Spleen (tissue), 11 donors: ENCODE data around the gene APEX1. TPM values are rescaled to one million over a fixed set of nuclear protein-coding genes. Genes with fewer than 3 reads are reported as not detected.

Experiments
- DNase-seq: peaks from one replicate; pipeline ENCODE4 v3.0.0-alpha.2; 2020
- H3K27ac ChIP-seq, 8 donors: fragments of 200-600 bp; sonication (generic) in 7 of 8; 1 replicate in 4 of 8; 2 replicates in 4 of 8; pipeline versions ENCODE4 v1.5.0 to v1.8.0; 2016 to 2021; ENCODE audit warnings: inconsistent platforms in 4 of 8, mild to moderate bottlenecking in 4 of 8, moderate library complexity in 1 of 8
- H3K27me3 ChIP-seq, 7 donors: fragments of 200-600 bp; sonication (generic) in 6 of 7; replicated peaks in 1 of 7; 1 replicate in 4 of 7; 2 replicates in 3 of 7; pipeline versions ENCODE4 v1.5.0 to v1.8.0; 2016 to 2021; ENCODE audit warnings: inconsistent platforms in 3 of 7, mild to moderate bottlenecking in 1 of 7
- H3K36me3 ChIP-seq, 6 donors: fragments of 200-600 bp; sonication (generic) in 5 of 6; 1 replicate in 4 of 6; 2 replicates in 2 of 6; pipeline versions ENCODE4 v1.5.0 to v1.8.0; 2016 to 2021; ENCODE audit warnings: inconsistent platforms in 2 of 6
- H3K4me1 ChIP-seq, 6 donors: fragments of 200-600 bp; sonication (generic) in 5 of 6; 1 replicate in 3 of 6; 2 replicates in 3 of 6; pipeline versions ENCODE4 v1.5.0 to v1.8.0; 2016 to 2021; ENCODE audit warnings: inconsistent platforms in 3 of 6
- H3K4me3 ChIP-seq, 8 donors: fragments of 200-600 bp; sonication (generic) in 7 of 8; 1 replicate in 4 of 8; 2 replicates in 4 of 8; pipeline versions ENCODE4 v1.5.0 to v1.8.0; 2016 to 2021; ENCODE audit warnings: inconsistent platforms in 4 of 8, mild to moderate bottlenecking in 4 of 8, moderate library complexity in 2 of 8
- H3K9me3 ChIP-seq, 8 donors: fragments of 200-600 bp; sonication (generic) in 7 of 8; 1 replicate in 4 of 8; 2 replicates in 4 of 8; pipeline versions ENCODE4 v1.5.0 to v1.8.0; 2016 to 2021; ENCODE audit warnings: inconsistent platforms in 4 of 8
- CTCF ChIP-seq, 11 experiments: fragments of 200-600 bp in 7 of 11; fragments of 450-650 bp in 4 of 11; sonication (generic) in 4 of 11; IDR thresholded peaks in 8 of 11; conservative IDR thresholded peaks in 3 of 11; 1 replicate in 7 of 11; 2 replicates in 4 of 11; pipeline versions ENCODE4 v1.4.0 to v1.8.0; 2016 to 2021; ENCODE audit warnings: antibody characterized with exemption in 11 of 11, inconsistent platforms in 4 of 11, mild to moderate bottlenecking in 1 of 11
- POLR2A ChIP-seq, 3 donors: fragments of 450-650 bp; IDR thresholded peaks; one replicate each; pipeline ENCODE4 v1.5.1; 2017; ENCODE audit warnings: antibody characterized with exemption in 3 of 3, mild to moderate bottlenecking in 1 of 3
- POLR2AphosphoS5 ChIP-seq, 3 donors: sonication (generic); formaldehyde crosslinking; IDR thresholded peaks; one replicate each; pipeline ENCODE4 v1.5.1; 2017; ENCODE audit warnings: antibody characterized with exemption in 3 of 3
- WGBS, 5 donors: extraction: QIAGEN DNeasy Blood & Tissue Kit in 3 of 5; methylation state at CpG; one replicate each; pipeline versions ENCODE4 v1.1.5 to v1.1.7; 2013 to 2018; 5-methylcytosine and 5-hydroxymethylcytosine counted together
- intact Hi-C: fragments of 100-400 bp; cut with DNase I; formaldehyde crosslinking; loops from one replicate; pipeline ENCODE4 v1.15.0; 2023; ENCODE audit warnings: low total_unique reads
- polyA plus RNA-seq, 3 donors: library from polyadenylated mRNA; stranded (reverse); fragments of 200-250 nt; gene quantifications; one replicate each; pipeline ENCODE4 v1.2.1, GENCODE V29; 2013
- total RNA-seq, 7 donors: library from RNA; depleted of rRNA in 3 of 7; stranded (reverse); fragments of >200 nt in 3 of 7; fragmentation: NEBNext Ultra II Directional in 4 of 7; extraction: Animal tissue kit (Norgen Biotek cat#: 25700) in 4 of 7; gene quantifications; one replicate each; pipeline versions ENCODE4 v1.1.0 to v1.2.1, GENCODE V29; 2016 to 2021
- donor health status: healthy with polysubstance abuse.
- donor health status: DM: no; HTN: no; CAD: no; lungs with moderate emphysema.
- donor health status: DM: no; HTN: no; CAD: no.
- donor health status: Bipolar disorder and iron deficiency.
- donor health status: healthy.
- donor health status: DM: no; HTN: no; CAD: no.
- donor health status: DM: yes; HTN: yes; CAD: no.

APEX1 gene
- total and polyA plus RNA-seq, 10 donors: 89.4 to 153 (median 115) TPM

DNA sequence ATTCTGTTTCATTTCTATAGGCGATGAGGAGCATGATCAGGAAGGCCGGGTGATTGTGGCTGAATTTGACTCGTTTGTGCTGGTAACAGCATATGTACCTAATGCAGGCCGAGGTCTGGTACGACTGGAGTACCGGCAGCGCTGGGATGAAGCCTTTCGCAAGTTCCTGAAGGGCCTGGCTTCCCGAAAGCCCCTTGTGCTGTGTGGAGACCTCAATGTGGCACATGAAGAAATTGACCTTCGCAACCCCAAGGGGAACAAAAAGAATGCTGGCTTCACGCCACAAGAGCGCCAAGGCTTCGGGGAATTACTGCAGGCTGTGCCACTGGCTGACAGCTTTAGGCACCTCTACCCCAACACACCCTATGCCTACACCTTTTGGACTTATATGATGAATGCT is 1.9 kb downstream of the APEX1 start:
- no peak for DNase-seq
- H3K9me3 ChIP-seq: no peaks in the 10 kb centered on the region
- H3K27me3 ChIP-seq: no peaks in the 10 kb centered on the region
- H3K36me3 ChIP-seq: peaks cover 6 to 54% (median 43%) of the 10 kb centered on the region in 6 donors
- H3K4me1 ChIP-seq: peaks cover 45 to 85% (median 72%) of the 10 kb centered on the region in 6 donors
- H3K27ac ChIP-seq: peak overlapping the region in 5 of 8 donors; percentile 32 to 97 (median 93)
- H3K4me3 ChIP-seq: peak overlapping the region in 1 of 8 donors; percentile 81
- peak; percentile 29 to 52 (median 42) for TF ChIP-seq POLR2AphosphoS5 (IDR thresholded peaks at IDR 0.05)
- TF ChIP-seq CTCF (IDR thresholded peaks at IDR 0.05 in 8 of 11, conservative IDR thresholded peaks at IDR 0.05 in 3 of 11): no peak
- 51 to 73% (median 61%) methylated on average over 13 of the region's 13 CpGs for WGBS, 5 donors
- intact Hi-C loops: no loop called here

- 56 to 70% (median 58%) methylated on average over 7 to 8 of the region's 8 CpGs for WGBS, 5 donors
- Histone ChIP-seq H3K9me3 (no peaks in the 10 kb centered on the region), H3K36me3 (peaks cover 3 to 43% (median 37%) of the 10 kb centered on the region in 6 donors), H3K4me1 (peaks cover 43 to 83% (median 69%) of the 10 kb centered on the region in 6 donors), H3K27ac (peak overlapping the region in 4 of 8 donors; percentile 32 to 95 (median 72)), H3K4me3 (no peak overlapping the region), H3K27me3 (no peaks in the 10 kb centered on the region)
- intact Hi-C loops: no loop called here
- TF ChIP-seq POLR2AphosphoS5 (IDR thresholded peaks at IDR 0.05) (peak in 1 of 3 donors; percentile 10), POLR2A (IDR thresholded peaks at IDR 0.05) (no peak)
- DNase-seq: no peak
Measured at GRCh38 chr14:20458031-20458789, 3.2 kb downstream of the APEX1 start.

GRCh38 chr14:20460458-20461224 is 5.6 kb downstream of the APEX1 start:
- Histone ChIP-seq H3K4me1 (peaks cover 30 to 72% (median 58%) of the 10 kb centered on the region in 6 donors), H3K9me3 (no peaks in the 10 kb centered on the region), H3K27me3 (no peaks in the 10 kb centered on the region), H3K4me3 (peak overlapping the region; percentile 78 to 95 (median 86)), H3K36me3 (peaks cover 3 to 43% (median 37%) of the 10 kb centered on the region in 6 donors), H3K27ac (peak overlapping the region; percentile 92 to 99 (median 98))
- intact Hi-C loops: loop anchor here (10.0 kb wide), 1 partner anchor 46 kb away; the partner anchor contains the start of gene TEP1
- TF ChIP-seq CTCF (IDR thresholded peaks at IDR 0.05 in 8 of 11, conservative IDR thresholded peaks at IDR 0.05 in 3 of 11) (no peak), POLR2AphosphoS5 (IDR thresholded peaks at IDR 0.05) (peak in 1 of 3 donors; percentile 21), POLR2A (IDR thresholded peaks at IDR 0.05) (no peak)
- DNase-seq: no peak
- 3 to 4% (median 4%) methylated on average over 16 to 32 of the region's 32 CpGs for WGBS, 5 donors

- peaks cover 22 to 63% (median 50%) of the 10 kb centered on the region in 6 donors for H3K4me1 ChIP-seq
- intact Hi-C loops: loop anchor here (10.0 kb wide), 1 partner anchor 47 kb away; the partner anchor contains the start of gene TEP1
Measured at GRCh38 chr14:20461225-20462141, 6.5 kb downstream of the APEX1 start, which contains the start of gene PIP4P1. Gene PIP4P1 (minus strand): TSS chr14:20461434. CDS start chr14:20461325, 109 bp downstream.

More at GRCh38 chr14:20461225-20462141, 6.5 kb downstream of the APEX1 start, which contains the start of gene PIP4P1:
- Histone ChIP-seq H3K27ac (peak within 1 kb of the TSS; percentile 92 to 99 (median 98)), H3K27me3 (no peaks in the 10 kb centered on the region), H3K9me3 (no peaks in the 10 kb centered on the region), H3K36me3 (peaks cover 3 to 40% (median 35%) of the 10 kb centered on the region in 6 donors), H3K4me3 (peak within 1 kb of the TSS; percentile 78 to 95 (median 86))
- peak in 4 of 11 experiments; percentile 12 to 38 (median 19) for TF ChIP-seq CTCF (IDR thresholded peaks at IDR 0.05 in 8 of 11, conservative IDR thresholded peaks at IDR 0.05 in 3 of 11)
- TF ChIP-seq POLR2A (IDR thresholded peaks at IDR 0.05): peak in 2 of 3 donors; percentile 71 to 84
- TF ChIP-seq POLR2AphosphoS5 (IDR thresholded peaks at IDR 0.05): peak; percentile 94 to 95 (median 94)
- 0 to 1% (median 1%) methylated on average over 21 to 67 of the region's 67 CpGs for WGBS, 5 donors
- DNase-seq: peak; percentile 100
